LNCAP (cell line): Measurements from ENCODE around the gene TUBGCP2.

Experiments used
- CTCF ChIP-seq: fragments of 450-650 bp; IDR thresholded peaks from 2 replicates; pipeline ENCODE4 v1.5.1; 2017; ENCODE audit warnings: mild to moderate bottlenecking

TUBGCP2 gene

GRCh38 chr10:133308421-133309099 lies at the start of gene TUBGCP2, which contains the start of gene ZNF511:
Gene TUBGCP2, minus strand, starts transcription at chr10:133308872. Its CDS starts 5,931 bp downstream, at chr10:133302941.
Gene ZNF511, plus strand, starts transcription at chr10:133308914. Its CDS starts 30 bp downstream, at chr10:133308944.
- TF ChIP-seq CTCF = no peak

DNA sequence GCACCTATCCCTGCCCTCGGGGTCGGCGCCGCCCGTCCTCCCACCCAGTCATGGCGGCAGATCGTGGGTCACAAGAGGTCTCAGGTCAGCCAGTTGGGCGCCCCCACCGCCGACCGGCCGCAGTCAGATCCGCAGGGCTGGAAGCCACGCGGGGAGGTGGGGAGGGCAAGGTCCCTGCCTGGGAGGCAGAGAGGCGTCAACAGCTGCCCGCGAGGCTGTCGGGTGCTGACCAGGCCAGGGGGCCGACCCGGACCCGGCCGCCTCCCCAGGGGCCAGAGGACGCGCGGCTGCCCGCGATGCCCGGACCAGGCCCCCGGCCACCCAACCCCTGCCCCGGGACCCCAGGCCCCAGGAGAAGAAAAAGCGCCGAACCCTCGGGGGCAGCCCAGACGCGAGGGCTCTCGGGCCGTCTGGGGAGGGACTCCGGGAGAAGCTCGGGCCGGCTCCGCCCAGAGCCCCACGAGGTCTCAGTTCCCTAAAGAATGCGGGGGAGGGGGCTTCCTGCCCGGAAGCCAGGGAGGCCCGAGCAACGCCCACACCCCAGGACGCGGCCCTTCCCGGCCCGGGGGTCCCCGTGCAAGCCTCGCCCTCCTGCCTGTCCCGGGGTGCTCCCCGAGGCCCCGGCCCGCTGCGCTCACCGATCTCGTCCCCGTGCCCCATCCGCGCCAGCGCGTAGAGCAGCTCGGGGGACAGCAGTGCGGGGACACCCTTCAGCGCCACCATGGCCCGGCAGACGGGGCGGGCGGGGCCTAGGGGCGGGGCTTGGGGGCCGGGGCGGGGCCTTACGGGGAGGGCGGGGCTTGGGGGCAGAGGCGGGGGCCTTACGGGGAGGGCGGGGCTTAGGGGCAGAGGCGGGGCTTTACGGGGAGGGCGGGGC lies 48.9 kb upstream of the TUBGCP2 start, which contains the start of gene FUOM:
FUOM (minus strand) TSS at position 735 of the 877 bp plus-strand sequence; CDS start at position 723, 12 bp downstream.
- no peak for TF ChIP-seq CTCF

GRCh38 chr10:133356549-133357284 lies 48.0 kb upstream of the TUBGCP2 start:
- no peak for TF ChIP-seq CTCF

DNA sequence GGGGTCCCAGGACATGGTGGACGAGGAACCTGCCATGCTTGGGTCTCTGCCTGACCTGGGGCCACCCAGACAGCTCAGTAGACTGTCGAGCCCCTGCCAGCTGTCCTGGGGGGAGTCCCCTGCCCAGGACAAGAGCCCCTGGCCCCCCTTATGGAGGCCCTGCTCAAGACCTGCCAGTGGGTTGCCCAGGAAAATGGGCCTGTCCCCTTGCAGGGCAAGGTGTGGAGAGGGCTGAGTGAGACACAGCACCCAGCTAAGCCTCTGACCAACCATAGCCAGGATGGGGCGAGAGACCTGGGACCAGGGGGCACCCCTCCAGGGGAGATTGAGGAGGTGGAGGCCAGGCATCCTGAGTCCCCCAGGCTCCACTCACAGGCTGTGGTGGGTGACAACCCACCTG lies 47.3 kb upstream of the TUBGCP2 start:
- TF ChIP-seq CTCF = no peak

- no peak for TF ChIP-seq CTCF
These were observed 46.6 kb upstream of the TUBGCP2 start for GRCh38 chr10:133355266-133355665.

- TF ChIP-seq CTCF = no peak
These were observed 46.1 kb upstream of the TUBGCP2 start for GRCh38 chr10:133354672-133355240.
